ENCODE measurements around the gene GPC3.
"Not testable (repeated sequence)": the region's sequence is repeated elsewhere in the genome, so short reads cannot be mapped to it uniquely, and the experiment has no call there.

GPC3 gene

GRCh38 chrX:133994576-133994975 lies 9.2 kb upstream of the GPC3 start:
- DNase-seq: no peak

GRCh38 chrX:133992882-133993281 lies 7.5 kb upstream of the GPC3 start:
- no peak for DNase-seq

DNA sequence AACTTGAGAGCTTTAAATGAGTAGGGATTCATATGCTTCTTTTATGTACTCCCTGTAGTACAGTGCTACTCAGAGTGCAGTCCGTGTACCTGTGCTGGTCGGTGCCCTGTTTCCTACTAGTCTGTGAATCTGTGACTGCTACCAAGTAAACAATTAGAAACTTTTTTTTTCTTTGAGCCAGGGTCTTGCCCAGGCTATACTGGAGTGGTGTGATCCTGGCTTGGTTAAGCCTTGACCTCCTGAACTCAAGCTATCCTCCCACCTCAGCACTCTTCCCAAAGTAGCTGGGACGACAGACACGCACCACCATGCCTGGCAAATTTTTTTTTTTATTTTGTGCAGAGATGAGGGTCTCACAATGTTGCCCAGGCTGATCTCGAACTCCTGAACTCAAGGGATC lies 6.4 kb upstream of the GPC3 start:
- no peak for DNase-seq

- DNase-seq: not testable (repeated sequence)
These were observed 5.7 kb upstream of the GPC3 start for GRCh38 chrX:133991057-133991456.

DNA sequence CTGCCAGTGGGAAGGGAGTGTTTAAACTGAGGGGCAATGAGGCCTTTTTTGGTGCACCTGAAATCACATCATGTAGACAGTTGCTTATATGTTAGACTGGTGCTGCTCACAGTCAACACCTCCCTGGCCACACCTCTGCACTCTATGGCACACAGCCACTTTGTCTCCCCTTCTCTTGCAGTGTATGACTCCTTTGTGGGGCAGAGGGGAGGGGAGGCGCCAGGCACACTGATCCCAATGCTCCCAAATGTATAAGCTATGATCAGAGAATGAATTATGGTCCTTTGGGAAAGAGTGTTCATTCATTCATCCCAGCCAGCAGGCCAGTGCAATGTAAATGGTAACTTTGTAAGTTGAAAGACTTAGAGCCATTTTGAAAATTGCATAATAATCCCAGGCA lies 4.6 kb upstream of the GPC3 start:
- DNase-seq: no peak

DNA sequence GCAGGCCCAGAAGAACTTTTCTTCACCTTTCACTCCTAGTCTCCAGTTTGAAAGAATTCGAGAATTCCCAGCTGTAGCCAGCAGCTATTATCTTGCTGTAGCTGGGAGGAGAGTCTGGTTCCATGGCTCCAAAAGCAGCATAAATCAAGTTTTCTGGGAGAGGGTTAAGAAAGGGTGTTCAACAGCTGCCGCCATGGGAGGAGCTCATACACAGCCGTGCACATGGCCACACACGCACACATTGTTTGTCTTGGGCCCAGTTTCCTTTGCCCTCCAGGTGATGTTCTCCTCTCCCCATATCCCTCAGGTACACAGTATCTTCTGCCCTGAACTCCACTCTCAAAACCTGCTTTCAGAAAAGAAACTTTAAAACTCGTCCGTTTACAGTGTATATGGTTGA lies 4.1 kb upstream of the GPC3 start:
- no peak for DNase-seq

- DNase-seq: no peak
These were observed 2.6 kb upstream of the GPC3 start for GRCh38 chrX:133988010-133988409.

DNA sequence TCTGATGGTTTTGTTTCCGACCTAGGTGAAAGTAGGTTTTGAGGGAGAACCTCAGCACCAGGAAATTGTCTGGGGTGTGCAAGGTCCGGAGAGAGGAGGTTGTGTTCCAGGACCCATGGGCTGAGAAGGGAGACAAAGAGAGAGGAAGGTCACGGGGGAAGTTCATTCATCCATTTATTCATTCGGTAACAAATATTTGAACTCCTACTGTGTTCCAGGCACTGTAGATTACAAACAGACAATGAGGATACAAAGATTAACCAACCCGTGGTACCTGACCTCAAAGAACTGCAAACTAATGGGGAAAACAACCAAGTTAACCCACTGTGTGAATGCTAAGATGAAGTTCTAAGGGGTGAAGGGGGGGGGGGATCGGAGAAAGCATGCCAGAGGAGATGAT lies 1.8 kb upstream of the GPC3 start:
- DNase-seq: no peak

DNA sequence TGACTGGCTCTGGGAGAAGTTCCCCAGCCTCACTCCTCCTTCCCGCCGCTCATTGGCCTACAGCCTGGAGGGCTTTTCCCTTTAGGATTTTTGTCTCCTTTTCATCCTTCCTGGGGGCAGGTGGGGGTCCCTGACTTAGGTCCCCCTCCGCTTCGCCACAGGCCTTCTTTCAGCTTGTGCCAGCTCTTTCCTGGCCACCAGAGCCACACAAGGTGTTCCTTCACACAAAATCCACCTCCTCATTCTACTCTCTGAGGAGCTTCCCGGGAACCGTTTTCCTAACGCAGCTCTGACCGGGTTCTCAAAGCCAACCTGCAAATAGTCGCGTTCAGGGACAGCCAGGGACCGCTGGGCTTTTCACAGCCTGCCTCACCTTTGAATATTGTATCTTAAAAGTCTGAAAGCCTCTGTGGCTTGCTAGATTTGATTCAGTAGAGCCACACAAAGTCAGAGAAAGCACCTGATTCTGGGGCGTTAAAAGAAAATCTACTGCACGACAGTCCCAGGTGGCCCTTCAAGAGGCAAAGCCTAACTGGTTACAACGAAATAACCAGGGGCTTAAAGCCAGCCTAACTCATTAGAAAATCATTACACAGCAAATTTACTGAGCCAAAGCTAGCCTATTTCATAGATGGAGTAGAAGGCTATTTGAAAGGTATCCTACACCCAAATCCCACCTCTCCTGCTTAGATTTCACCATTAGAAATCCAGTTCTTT lies 731 bp upstream of the GPC3 start:
- peak; percentile 65 for DNase-seq

GRCh38 chrX:133984857-133985163 lies 584 bp downstream of the GPC3 start:
- DNase-seq: no peak

- DNase-seq: no peak
These were observed 1.2 kb downstream of the GPC3 start for GRCh38 chrX:133983974-133984845.

- DNase-seq: no peak
These were observed 2.0 kb downstream of the GPC3 start for GRCh38 chrX:133983256-133983973.

DNA sequence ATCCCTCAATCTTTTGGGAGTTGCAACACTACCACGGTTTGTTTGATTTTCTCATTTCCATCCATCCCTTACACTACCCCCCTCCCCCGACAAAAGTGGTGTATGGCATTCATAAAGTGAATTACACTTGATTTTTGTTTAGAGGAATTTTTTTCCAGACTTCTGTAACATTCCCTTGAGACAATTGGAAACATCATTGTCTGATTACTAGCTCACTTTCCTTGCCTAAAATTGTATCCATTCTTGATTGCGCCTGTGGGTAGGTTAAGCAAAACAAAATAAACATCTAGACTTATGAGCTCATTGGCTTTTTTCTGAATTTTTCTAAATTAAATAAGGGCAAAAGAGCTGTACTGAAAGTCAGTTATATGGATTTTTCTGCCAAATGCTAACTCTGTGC lies 3.5 kb downstream of the GPC3 start:
- no peak for DNase-seq

DNA sequence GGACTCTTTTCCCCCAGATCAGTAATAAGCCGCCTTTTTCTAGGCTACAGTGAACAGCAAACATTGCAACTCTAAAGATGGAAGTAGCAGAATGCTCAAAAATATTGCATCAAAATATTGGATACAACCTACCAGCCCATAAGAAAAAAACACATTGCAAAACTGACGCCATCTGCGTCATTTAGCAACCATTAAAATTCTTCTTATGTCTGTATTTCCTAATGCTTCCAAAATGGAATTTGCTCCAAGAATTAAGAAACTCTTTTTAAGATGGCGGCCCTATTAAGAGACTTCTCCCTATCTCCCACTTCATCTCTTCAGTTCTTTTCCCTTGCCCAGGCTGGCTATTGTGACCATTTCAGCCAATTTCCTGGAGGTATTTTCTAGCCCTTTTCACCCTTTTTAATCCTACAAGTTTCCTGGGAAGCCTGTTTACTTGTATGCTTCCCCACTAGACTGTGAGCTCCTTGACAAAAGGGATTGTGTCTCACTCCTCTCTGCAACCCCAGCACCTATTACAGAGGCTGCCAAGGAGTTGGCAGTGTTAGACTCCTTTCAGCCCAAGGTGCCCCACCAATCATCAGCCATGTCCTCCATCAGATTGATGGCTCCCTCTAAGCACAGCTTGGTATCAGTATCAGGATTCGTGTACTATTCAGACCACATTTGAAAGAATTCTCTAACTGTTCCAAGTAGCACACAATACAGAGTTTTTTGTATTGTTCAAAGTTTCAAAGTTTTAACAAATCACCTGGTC lies 4.4 kb downstream of the GPC3 start:
- DNase-seq: no peak

- no peak for DNase-seq
These were observed 5.0 kb downstream of the GPC3 start for GRCh38 chrX:133980406-133980805.

- no peak for DNase-seq
These were observed 5.7 kb downstream of the GPC3 start for GRCh38 chrX:133979641-133980230.

DNA sequence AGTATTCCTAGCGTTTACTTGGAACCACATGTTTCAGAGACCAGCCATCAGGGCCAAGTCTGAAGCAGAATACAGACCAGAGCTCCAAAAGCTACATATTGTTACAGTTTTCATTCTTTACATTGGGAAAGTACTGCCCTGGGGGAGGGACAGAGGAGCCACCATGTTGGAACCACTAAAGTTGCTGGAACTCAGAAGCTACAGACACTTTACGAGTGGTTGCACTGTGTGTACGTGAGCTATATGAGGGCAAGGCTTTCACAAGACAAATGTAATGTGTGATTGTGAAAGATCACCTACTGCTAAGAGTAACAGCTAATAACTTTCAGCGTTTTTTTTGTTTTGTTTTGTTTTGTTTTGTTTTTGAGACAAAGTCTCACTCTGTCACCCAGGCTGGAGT lies 11.7 kb downstream of the GPC3 start:
- DNase-seq: no peak

DNA sequence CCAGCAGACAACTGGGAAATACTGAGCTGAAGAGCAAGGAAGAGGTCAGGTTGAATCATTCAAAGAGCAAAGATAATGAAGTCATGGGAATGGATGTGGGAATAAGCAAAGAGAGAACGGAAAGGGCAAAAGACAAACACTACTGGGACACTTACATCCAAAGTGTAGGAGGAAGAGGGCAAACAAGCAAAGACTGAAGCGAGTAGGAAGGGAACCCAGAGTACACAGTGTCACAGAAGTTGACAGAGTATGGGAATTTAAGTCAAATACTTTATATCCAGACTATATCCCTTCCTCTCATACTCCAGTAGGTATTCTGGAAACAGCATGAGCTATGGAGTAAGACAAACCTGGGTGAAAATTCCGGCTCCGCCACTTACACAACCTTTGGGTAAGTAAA lies 12.5 kb downstream of the GPC3 start:
- no peak for DNase-seq

DNA sequence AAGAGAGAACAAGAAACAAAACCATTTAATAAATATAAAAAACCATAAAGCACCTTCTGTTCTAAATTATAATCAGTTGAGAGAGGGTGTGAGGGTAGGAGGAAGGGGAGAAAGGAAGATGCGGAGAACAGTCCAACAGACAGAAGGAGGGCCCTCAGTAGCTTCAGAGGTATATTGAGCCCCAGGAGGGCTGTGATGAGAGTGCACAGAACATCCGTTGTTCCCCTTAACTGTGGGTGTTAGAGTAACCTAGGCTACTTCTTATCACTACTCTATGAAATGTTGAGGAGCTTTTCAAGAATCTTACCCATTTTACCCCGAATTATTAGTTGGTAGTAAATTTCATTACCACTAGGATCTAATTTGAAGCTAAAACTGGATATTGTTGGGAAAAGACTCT lies 13.8 kb downstream of the GPC3 start:
- DNase-seq: no peak

GRCh38 chrX:133970076-133970475 lies 15.3 kb downstream of the GPC3 start:
- DNase-seq: no peak

DNA sequence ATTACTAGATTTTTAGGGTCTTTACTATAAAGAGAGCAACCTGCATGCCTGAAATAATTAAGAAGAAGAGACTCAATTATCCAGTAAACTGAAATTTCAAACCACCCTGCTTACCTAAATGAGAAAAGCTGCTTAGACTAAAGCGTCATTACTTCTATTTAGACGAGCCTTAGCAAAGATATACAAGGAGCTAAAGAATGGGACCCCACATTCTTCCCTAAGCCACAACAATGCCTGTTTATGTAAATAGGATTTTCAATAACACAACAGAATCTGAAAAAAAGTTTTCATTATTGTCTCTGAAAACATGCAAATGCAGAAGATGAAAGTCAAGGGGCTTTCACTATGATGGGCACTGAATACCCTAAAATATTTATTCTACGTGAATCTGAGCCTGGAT lies 16.2 kb downstream of the GPC3 start:
- DNase-seq: no peak

GRCh38 chrX:133968109-133968508 lies 17.3 kb downstream of the GPC3 start:
- DNase-seq: no peak

DNA sequence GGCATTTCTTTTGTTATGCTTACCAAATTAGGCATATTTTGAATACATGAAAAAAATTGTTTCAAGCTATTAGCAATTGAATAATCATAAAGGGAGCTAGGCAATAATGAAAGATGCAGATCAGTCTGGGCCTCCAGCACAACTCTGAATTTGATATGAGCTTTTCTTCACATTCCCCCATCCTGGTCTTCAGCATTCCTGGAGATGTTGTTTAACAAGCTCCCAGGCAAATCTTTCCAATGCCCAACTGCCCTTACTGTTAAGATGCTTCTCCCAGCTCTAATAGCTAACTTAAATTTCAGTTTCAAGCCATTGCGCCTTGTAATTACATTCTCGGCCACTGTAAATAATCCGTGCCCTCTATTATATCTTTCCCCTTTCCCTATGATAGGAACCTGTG lies 19.2 kb downstream of the GPC3 start:
- no peak for DNase-seq
